CD4-positive, alpha-beta T cell treated with Interleukin-15 for 4 hours (primary cell): ENCODE measurements around the gene FHIT.
"Not testable (repeated sequence)": the region's sequence is repeated elsewhere in the genome, so short reads cannot be mapped to it uniquely, and the experiment has no call there.

Experiments used
- DNase-seq: peaks from one replicate; pipeline ENCODE4 v3.0.0-alpha.2; 2020; ENCODE audit warnings: low spot score

The FHIT gene

DNA sequence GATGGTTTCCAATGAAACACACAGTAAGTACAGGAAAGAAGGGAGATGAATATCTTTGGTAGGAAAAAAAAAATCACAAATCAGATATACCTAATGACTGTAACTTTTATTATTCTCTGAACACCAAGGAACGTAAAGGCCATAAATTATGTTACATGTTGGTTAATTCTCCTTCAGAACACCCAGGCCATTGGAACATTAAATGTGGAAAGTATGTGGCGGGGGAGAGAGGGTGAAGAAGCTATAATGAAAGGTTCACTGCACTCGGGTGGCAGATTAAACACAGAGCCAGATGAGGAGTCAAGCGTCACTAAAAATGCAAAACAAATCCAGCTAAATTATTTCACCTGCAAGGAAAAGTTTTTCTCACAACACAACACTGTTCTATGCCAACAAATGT lies 193.8 kb downstream of the FHIT start:
- no peak for DNase-seq

DNA sequence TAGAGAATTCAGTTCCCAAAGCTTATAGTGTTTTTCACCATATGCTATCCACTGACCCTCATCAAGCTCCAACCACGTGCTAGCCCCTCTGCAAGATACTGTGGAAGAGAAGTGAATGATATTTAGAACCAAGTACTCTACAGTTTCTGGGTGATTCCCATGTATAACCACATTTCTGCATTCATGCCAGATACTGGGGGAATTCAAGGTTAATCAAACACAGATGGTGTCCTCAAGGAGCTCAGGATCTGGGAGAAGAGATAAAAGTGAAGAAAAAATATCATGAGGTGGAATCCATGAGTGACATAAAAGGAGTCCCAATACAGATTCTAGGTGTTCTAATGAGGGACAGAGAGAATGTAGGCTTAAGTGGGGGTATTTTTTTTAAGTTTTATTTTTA lies 195.8 kb downstream of the FHIT start:
- no peak for DNase-seq

DNA sequence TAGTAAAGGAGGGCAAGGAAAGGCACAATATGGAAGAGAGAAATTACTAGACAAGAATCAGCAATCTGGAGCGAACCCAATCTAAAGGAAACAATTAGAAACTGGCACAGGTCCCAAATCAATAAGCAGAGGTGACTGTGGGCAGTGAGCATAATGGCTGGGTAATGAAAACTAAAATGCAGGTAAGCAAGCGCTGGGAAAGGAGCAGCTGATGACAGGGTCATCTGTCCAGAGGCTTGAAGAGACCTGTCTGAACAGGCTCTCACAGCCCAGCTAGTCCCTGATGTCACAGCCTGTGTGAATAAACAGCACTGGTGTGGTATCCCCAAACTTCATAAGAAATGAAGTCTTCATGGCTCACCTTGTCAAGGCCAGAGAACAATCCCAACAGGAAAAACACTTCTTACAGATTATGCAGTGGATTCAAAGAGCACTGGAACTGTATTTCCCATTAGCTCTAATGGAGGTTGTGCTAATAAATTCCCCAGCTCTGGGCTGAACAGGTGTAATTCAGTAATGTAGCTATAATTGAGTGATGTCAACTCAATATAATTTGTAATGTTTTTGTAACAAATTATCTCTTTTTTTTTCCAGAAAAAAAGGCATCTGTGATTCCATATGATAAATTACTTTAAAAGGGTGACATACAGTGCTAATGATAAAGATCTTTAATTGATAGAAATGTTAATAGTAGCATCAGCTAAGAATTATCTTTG lies 197.3 kb downstream of the FHIT start:
- no peak for DNase-seq

DNA sequence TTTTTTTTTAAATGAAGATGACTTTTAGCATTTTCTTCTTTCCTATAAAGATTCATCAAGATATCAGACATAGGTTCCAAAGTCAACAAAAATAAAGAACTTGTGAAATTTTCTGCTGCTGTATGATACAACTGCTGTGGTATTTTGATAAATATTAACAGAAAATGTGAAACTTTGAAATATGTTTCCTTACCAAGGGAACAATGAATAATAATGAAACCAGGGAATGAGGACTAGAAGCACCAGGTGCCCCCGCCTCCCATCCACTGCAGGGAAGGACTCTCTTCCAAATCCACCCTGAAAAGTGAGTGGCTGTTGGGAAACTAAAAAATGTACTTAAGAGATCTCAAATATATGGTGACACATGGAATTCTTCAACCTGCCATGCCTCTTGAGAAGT lies 198.4 kb downstream of the FHIT start:
- no peak for DNase-seq

DNA sequence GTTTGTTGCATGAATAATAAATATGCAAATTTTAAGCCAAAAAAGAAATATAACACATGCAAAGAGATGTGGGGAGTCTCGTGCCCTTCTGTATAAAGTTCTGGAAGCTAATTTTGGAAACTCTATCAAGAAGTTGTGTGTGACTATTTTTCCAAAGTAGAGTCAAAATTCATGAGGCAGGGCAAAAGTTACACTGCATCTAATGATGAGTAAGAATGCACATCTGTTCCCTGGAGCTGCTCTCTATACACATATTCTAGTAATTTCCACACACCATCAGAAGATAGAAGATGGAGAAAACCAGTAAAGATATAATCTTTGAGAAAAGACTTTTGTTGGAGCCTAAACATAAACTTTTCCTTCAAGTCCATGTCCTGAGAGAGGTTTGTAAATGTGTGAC lies 199.6 kb downstream of the FHIT start:
- DNase-seq, result no peak

DNA sequence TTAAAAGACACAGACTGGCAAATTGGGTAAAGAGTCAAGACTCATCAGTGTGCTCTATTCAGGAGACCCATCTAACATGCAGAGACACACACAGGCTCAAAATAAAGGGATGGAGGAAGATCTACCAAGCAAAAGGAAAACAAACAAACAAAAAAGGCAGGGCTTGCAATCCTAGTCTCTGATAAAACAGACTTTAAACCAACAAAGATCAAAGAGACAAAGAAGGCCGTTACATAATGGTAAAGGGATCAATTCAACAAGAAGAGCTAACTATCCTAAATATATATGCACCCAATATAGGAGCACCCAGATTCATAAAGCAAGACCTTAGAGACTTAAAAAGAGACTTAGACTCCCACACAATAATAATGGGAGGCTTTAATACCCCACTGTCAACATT lies 206.1 kb downstream of the FHIT start:
- not testable (repeated sequence) for DNase-seq

DNA sequence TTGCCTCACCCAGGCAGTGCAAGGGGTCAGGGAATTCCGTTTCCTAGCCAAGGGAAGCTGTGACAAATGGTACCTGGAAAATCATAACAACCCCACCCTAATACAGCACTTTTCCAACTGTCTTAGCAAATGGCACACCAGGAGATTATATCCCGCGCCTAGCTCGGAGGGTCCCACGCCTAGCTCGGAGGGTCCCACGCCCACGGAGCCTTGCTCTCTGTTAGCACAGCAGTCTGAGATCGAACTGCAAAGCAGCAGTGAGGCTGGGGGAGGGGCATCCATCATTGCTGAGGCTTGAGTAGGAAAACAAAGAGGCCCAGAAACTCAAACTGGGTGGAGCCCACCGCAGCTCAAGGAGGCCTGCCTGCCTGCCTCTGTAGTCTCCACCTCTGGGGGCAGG lies 208.1 kb downstream of the FHIT start:
- no peak for DNase-seq

DNA sequence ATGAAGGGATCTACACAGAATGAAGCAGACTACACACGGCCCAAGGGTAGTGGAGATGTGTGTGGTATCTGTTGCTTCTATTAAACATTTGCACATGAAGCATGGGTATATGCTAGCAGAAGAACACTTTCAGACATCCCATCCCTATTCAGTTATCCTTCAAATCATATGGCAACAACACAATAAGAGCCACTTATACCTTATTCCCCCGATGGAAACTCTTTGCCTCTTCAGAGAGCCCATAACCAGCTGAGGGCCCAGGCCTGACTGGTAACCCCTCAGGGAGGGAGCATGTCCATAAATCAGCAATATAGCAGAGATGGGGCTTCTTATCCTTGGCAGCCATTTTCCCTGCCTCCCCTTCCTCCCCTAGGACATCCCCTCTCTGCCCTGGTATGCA lies 210.6 kb downstream of the FHIT start:
- no peak for DNase-seq

DNA sequence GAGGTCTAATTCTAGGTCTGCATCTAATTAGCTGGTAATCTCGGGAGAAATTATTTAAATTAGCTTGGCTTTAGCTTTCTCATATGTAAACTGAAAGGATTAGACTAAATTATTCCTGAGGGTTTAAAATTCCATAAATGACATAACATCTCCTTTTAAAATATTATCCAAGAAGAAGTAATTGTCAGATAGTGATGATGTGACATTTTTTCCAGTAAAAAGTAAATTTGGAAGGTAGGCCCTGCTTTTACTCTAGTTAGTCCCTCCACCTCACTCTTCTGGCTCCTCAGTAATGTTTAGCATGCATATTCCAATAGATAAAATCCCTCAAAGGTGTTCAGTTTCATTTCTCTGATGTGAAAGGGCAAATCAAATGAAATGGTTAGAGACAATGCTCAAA lies 215.7 kb downstream of the FHIT start:
- no peak for DNase-seq

DNA sequence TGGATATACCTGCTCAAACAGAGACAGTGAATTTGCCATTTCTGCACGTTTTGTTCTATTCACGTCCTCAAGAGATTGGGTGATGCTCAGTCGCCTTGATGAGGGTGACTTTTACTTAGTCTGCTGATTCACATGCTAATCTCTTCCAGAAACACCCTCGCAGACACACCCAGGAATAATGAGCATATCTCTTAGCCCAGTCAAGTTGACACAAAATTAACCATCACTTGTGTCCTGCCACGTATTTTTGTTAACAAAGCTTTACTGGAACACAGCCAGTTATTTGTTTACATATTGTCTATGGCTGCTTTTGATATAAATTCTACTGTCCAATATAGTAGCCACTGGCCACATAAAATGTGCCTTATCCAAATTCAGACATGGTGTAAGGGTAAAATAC lies 218.3 kb downstream of the FHIT start:
- DNase-seq, result no peak

DNA sequence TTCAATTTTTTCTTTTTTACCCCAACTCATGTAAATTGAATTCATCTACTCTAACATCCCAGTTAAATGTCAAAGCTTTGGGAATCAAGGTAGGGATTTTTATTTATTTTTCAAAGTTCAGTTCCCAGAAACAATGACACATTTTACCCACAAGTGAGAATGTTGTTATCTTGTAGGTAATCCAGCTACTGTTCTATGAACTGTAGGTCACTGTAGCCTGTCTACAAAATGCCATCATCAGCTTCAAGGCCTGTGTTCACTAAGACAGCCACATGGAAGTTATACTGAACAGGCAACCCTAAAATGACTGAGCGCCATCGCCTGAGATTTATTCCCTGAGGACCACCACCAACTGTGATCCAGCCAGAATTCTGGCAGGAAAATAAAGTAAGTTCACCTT lies 219.7 kb downstream of the FHIT start:
- no peak for DNase-seq

DNA sequence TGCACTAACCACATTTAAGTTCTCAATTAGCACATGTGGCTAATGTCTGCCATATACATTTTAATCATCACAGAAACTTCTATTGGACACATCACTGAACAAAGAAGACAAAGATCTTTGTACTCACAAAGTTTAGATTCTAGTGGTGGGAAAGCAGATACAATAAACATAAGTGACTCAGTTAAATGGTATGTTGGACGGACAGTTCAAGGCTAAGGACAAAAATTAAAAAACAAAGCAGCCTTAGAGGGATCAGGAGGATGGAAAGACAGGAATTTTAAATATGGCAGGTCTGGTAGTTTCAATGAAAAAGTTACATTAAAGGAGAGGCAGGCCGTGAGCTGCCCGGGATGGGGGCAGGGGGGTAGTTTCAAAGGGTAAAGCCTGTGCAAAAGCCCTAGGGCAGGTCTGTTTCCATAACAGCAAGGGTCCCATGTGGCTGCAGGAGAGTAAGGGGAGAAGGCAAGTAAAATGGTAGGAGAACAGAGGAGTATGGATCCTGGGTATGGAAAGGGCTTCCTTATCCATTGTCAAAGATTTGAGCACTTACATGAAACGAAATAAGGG lies 220.7 kb downstream of the FHIT start:
- DNase-seq, result no peak

DNA sequence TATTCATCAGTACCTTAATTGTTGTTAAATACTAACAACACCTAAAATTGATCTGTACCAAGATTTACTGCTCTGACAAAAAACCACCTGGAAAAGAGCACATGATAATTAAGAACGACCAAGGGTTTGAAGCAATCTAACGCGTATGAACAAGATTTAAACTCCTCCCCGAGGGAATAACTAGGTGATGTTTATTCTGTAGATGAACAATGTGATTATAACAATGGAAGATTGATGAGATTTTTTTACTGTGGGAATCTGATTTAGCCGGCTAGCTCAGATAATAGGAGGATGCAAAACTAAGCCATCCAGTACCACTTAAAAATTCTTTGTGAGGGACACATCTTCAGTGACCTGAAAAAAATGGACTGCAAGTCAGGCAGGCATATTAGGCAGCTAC lies 222.1 kb downstream of the FHIT start:
- no peak for DNase-seq

DNA sequence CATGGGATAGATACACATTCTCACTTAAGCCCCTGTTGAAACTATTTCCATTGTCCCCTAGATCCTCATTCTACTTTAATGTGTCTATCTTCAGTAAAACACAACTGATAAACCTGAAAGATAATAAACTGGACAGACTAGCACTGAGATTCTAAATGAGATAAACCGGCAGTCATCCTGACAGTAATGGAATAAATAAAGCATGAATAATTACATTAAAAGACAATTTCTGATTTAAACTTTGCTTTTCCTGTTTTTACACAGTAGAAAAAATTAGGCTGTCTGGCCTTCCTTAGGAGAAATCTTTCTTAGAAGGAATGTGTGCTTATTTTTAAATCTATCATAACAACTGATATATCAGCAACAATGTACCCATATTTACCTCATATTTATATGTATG lies 232.4 kb downstream of the FHIT start:
- DNase-seq, result no peak

DNA sequence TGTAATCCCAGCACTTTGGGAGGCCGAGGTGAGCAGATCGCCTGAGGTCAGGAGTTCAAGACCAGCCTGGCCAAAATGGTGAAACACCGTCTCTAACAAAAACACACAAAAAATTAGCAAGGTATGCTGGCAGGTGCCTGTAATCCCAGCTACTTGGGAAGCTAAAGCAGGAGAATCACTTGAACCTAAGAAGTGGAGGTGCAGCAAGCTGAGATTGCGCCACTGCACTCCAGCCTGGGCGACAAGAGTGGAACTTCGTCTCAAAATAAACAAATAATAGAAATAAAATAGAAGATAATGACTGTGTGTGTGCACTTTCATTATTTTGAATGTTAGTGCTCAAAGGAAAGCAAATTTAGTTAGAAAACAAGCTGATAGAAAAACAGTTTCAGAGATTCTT lies 234.2 kb downstream of the FHIT start:
- DNase-seq, result not testable (repeated sequence)

DNA sequence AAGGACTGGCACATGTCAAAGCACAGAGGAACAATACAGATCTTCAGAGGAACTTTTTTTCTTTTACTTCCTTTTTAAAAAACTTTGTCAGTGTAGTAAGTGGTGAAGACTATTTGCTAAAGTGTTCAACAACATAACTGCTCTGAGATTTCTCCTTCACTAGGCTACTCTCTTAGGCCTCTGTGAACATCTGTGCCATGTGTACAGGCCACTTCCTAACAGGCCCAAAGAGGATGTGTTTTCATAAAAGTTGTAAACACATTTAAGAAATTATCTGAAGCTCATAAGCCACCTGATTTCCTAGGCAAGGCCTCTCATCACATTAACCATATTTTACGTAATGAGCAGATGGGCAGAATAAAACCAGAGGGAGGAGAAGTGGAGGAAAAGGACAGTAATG lies 235.4 kb downstream of the FHIT start:
- no peak for DNase-seq

DNA sequence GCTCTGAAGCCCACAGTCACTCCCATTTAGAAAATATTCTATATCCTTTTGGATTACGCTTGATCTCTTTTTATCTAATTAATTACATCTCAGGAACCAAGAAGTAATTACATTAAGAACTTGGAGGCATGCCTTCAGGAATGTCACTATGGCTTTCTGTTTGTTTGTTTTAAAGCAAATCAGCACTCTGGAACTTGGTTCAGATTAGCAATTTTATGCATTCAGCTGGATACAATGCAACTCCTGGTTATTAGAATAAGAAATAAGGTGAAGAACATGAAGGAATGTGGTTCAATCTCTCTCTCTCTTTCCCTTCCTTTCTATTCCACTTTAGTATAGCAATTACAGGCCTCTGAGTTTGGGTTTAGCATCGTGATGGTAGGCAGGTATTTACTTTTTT lies 235.8 kb downstream of the FHIT start:
- no peak for DNase-seq

DNA sequence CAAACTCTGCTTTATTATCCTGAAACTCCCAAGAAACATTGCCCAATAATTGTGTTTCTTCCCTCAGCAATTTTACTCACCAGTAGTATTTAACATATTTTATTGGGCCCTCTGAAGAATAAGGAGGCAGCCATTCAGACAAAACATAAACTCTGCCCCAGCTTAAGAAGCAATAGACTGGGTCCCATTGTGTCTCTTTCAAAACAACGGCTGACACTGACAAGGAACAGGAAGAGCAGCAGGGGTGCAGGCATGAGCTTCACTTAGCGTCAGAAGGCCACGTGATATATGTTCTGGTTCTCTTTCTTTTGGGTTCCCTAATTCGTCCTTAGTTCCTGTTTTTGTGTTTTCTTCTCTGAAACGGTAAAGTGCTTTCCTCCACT lies 242.3 kb downstream of the FHIT start:
- no peak for DNase-seq

DNA sequence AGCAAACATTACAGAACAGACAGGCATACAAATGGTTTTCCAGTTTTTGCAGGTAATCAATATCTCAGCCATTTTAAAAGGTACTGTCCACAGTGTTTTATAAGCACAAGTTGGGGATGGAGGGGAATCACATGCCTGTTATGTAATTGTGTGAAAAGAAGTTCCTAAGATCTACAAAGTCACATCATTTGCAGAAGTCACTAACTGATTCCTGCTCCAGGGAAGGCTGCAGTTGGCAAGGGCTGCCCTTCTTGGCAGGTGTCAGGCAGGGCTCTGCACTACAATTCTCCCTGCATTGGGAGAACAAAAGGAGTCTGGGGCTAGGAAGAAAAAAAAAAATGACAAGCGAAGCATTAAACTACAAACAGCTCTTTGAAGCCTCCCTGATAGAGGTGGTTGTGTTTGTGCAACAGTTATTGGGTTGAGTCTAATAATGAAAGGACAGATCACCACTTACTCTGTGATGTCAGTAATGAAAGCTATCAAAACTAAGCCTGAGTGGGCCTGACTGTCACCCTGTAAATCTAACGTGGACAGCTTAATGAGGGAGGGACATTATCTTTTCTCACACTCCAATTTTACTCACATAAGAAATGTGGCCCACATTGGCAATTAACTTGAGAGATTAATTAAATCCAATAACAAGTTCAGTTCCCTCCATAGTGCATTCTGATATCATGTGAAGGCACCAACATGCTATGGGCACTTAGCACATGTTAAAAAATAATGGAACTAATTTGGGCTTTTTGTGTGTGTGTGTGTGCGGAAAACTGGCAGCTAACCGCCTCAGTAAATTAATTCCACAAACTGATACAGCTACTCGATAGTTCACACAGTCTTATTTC lies 242.9 kb downstream of the FHIT start:
- DNase-seq, result no peak

DNA sequence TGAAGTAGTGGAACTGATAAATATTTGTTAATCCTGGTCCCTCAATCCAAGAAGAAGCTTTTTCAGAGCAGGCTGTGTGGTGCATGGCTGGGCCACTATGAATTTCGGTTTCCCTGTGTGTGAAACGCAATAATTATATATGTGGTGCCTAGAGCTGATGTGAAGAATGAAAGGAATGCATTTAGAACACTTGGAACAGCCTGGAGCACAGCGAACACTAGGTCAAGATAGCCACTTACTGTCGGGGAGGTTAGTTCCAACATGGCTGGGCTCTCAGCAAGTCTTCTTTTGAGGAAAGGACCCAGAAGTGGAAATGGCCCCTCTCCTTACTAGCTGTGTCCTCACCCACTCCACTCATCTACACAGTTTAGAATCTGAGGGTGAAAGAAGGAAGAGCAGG lies 245.7 kb downstream of the FHIT start:
- no peak for DNase-seq

DNA sequence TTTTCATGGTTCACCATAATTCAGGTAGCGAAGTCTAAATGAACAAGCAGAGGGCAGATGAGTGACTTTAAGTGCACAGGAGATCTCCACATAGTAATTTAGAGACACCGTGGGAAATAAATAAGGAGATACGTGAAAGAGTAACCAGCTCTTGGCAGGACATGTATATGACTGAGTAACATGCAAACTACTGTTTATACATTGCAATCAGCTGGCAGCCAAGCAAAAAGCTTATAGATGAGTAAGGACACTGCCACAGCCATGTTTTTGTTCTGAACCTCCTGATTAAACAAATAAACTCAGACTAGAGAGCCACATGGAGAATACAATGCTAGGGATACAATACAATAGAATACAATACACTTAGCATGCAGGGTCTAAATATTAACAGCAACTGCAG lies 252.4 kb downstream of the FHIT start:
- no peak for DNase-seq

DNA sequence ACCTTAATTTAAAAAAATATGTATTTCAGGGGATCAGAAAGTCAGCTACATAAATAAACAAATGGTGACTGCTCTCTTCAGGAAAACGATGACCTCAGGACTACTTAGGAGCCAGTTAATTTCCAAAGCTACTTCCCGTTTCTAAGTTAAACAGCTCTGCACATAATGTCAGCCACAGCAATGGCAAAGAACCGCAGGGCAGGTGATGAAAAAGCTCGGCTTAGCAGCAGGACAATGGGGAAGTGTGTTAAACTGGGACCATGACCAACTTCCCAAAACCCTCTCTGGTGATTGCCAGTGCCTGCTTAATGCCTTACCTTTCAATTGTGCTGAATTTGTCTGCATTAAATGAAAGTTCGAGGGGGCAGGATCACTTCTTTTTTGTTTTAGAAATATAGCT lies 258.9 kb downstream of the FHIT start:
- no peak for DNase-seq

DNA sequence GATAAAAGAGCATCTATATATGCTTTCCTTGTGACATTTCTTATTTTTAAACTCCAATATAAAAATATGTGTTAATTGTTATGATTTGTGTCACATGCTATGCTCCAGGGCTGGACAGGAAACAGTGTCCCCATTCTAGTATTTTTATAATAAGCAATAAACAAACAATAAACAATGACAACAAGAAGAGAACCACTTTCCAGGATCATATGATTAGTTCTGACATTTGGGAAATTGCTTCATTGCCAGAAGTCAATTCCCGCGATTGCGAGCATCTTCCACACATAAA lies 260.9 kb downstream of the FHIT start:
- no peak for DNase-seq
